NCI-H2171 (cell line): Measurements from ENCODE around the gene C2.
"Not testable (repeated sequence)": the region's sequence is repeated elsewhere in the genome, so short reads cannot be mapped to it uniquely, and the experiment has no call there.

Experiments used
- DNase-seq: peaks from one replicate; lab custom pipeline; 2025; lab: John Stamatoyannopoulos, UW

The C2 gene

GRCh38 chr6:31899215-31899614, 28.3 kb upstream of the C2 start:
- no peak for DNase-seq

- no peak for DNase-seq
Observed at GRCh38 chr6:31899882-31900722, 27.4 kb upstream of the C2 start.

GRCh38 chr6:31900917-31901414, 26.6 kb upstream of the C2 start:
- DNase-seq, result no peak

- DNase-seq, result peak; percentile 68
Observed at GRCh38 chr6:31901415-31901952, 26.0 kb upstream of the C2 start.

GRCh38 chr6:31901953-31902643, 25.4 kb upstream of the C2 start, which contains the start of gene ZBTB12:
TSS of gene ZBTB12 (minus strand) at chr6:31902086. CDS start at chr6:31901305, 781 bp downstream.
- DNase-seq, result peak; percentile 98

- DNase-seq, result no peak
Observed at GRCh38 chr6:31903957-31904356, 23.6 kb upstream of the C2 start.

GRCh38 chr6:31905041-31905440, 22.5 kb upstream of the C2 start:
- no peak for DNase-seq

- no peak for DNase-seq
Observed at GRCh38 chr6:31906122-31906521, 21.4 kb upstream of the C2 start.

GRCh38 chr6:31906727-31907126, 20.8 kb upstream of the C2 start:
- not testable (repeated sequence) for DNase-seq

- peak; percentile 51 for DNase-seq
Observed at GRCh38 chr6:31907158-31907813, 20.2 kb upstream of the C2 start.

- DNase-seq, result not testable (repeated sequence)
Observed at GRCh38 chr6:31908255-31908654, 19.3 kb upstream of the C2 start.

- no peak for DNase-seq
Observed at GRCh38 chr6:31908791-31909190, 18.7 kb upstream of the C2 start.

- DNase-seq, result not testable (repeated sequence)
Observed at GRCh38 chr6:31909298-31909697, 18.2 kb upstream of the C2 start.

GRCh38 chr6:31911826-31912585, 15.5 kb upstream of the C2 start:
- no peak for DNase-seq

- no peak for DNase-seq
Observed at GRCh38 chr6:31915351-31915750, 12.2 kb upstream of the C2 start.

- DNase-seq, result no peak
Observed at GRCh38 chr6:31915756-31916155, 11.8 kb upstream of the C2 start.

GRCh38 chr6:31918069-31918720, 9.3 kb upstream of the C2 start:
- no peak for DNase-seq

GRCh38 chr6:31919624-31920303, 7.8 kb upstream of the C2 start:
- no peak for DNase-seq

- DNase-seq, result no peak
Observed at GRCh38 chr6:31920811-31921210, 6.7 kb upstream of the C2 start.

GRCh38 chr6:31922942-31923341, 4.6 kb upstream of the C2 start:
- DNase-seq, result no peak
